ENCODE data around the gene HOXB6. TPM values are rescaled to one million over a fixed set of nuclear protein-coding genes. Genes with fewer than 3 reads are reported as not detected.

HOXB6 gene
- total RNA-seq, 1 donor from 2014 or later = 1.9 TPM

- H3K36me3 Mint-ChIP-seq (ENCODE audit: low read depth, unreplicated experiment) = peaks cover 26% of the 10 kb centered on the region
- H3K4me1 Mint-ChIP-seq (ENCODE audit: unreplicated experiment) = peaks cover 71% of the 10 kb centered on the region
- TF ChIP-seq CTCF (IDR thresholded peaks at IDR 0.05; ENCODE audit: unreplicated experiment) = no peak
- H3K9me3 Mint-ChIP-seq (ENCODE audit: unreplicated experiment) = no peaks in the 10 kb centered on the region
- H3K27ac Mint-ChIP-seq (ENCODE audit: unreplicated experiment) = no peak overlapping the region
- DNase-seq (ENCODE audit: low spot score) = no peak
- peaks cover 40% of the 10 kb centered on the region for H3K27me3 Mint-ChIP-seq (ENCODE audit: unreplicated experiment)
- H3K4me3 Mint-ChIP-seq (ENCODE audit: unreplicated experiment) = peak overlapping the region; percentile 45
These were observed 46.5 kb downstream of the HOXB6 start for GRCh38 chr17:48558057-48558830.

- no peak for TF ChIP-seq CTCF (IDR thresholded peaks at IDR 0.05; ENCODE audit: unreplicated experiment)
- Mint-ChIP-seq H3K9me3 (ENCODE audit: unreplicated experiment) (no peaks in the 10 kb centered on the region), H3K27me3 (ENCODE audit: unreplicated experiment) (peaks cover 40% of the 10 kb centered on the region), H3K27ac (ENCODE audit: unreplicated experiment) (no peak overlapping the region), H3K4me3 (ENCODE audit: unreplicated experiment) (peak overlapping the region; percentile 66), H3K4me1 (ENCODE audit: unreplicated experiment) (peaks cover 65% of the 10 kb centered on the region), H3K36me3 (ENCODE audit: low read depth, unreplicated experiment) (peaks cover 32% of the 10 kb centered on the region)
- DNase-seq (ENCODE audit: low spot score) = no peak
These were observed 48.0 kb downstream of the HOXB6 start for GRCh38 chr17:48556576-48557401.

GRCh38 chr17:48556229-48556575, 48.6 kb downstream of the HOXB6 start:
- no peaks in the 10 kb centered on the region for H3K9me3 Mint-ChIP-seq (ENCODE audit: unreplicated experiment)
- peaks cover 29% of the 10 kb centered on the region for H3K36me3 Mint-ChIP-seq (ENCODE audit: low read depth, unreplicated experiment)
- TF ChIP-seq CTCF (IDR thresholded peaks at IDR 0.05; ENCODE audit: unreplicated experiment) = no peak
- H3K4me3 Mint-ChIP-seq (ENCODE audit: unreplicated experiment) = no peak overlapping the region
- H3K27me3 Mint-ChIP-seq (ENCODE audit: unreplicated experiment) = peaks cover 38% of the 10 kb centered on the region
- no peak for DNase-seq (ENCODE audit: low spot score)
- H3K4me1 Mint-ChIP-seq (ENCODE audit: unreplicated experiment) = peaks cover 62% of the 10 kb centered on the region
- H3K27ac Mint-ChIP-seq (ENCODE audit: unreplicated experiment) = no peak overlapping the region

GRCh38 chr17:48555258-48556228, 49.2 kb downstream of the HOXB6 start:
- no peak overlapping the region for H3K27ac Mint-ChIP-seq (ENCODE audit: unreplicated experiment)
- peaks cover 59% of the 10 kb centered on the region for H3K4me1 Mint-ChIP-seq (ENCODE audit: unreplicated experiment)
- H3K9me3 Mint-ChIP-seq (ENCODE audit: unreplicated experiment) = no peaks in the 10 kb centered on the region
- DNase-seq (ENCODE audit: low spot score) = no peak
- peaks cover 28% of the 10 kb centered on the region for H3K36me3 Mint-ChIP-seq (ENCODE audit: low read depth, unreplicated experiment)
- TF ChIP-seq CTCF (IDR thresholded peaks at IDR 0.05; ENCODE audit: unreplicated experiment) = no peak
- peaks cover 32% of the 10 kb centered on the region for H3K27me3 Mint-ChIP-seq (ENCODE audit: unreplicated experiment)
- H3K4me3 Mint-ChIP-seq (ENCODE audit: unreplicated experiment) = peak overlapping the region; percentile 68

Measured in endothelial cell (in vitro differentiated cells).